ENCODE measurements around the gene RNASE9.

GRCh38 chr14:20556500-20557211 lies 4.2 kb downstream of the RNASE9 start:
- TF ChIP-seq REST (IDR thresholded peaks at IDR 0.05; ENCODE audit: low read depth) (no peak), EGR1 (IDR thresholded peaks at IDR 0.05) (no peak), CEBPB (IDR thresholded peaks at IDR 0.05) (no peak), MAX (IDR thresholded peaks at IDR 0.05) (no peak), YY1 (IDR thresholded peaks at IDR 0.05; ENCODE audit: low read depth) (no peak), RAD21 (IDR thresholded peaks at IDR 0.05; ENCODE audit: low read depth) (no peak), TCF12 (IDR thresholded peaks at IDR 0.05; ENCODE audit: low read depth) (no peak), ZBTB7A (IDR thresholded peaks at IDR 0.05; ENCODE audit: low read depth) (no peak)
